Lung (tissue), 12 donors: ENCODE measurements around the gene ARHGDIA. TPM values are rescaled to one million over a fixed set of nuclear protein-coding genes. Genes with fewer than 3 reads are reported as not detected.
A peak's percentile ranks its signal among the peaks of the same experiment; 100 is the strongest.

Experiments
- ATAC-seq: fragments of 200-7000 bp; cut with Tn5 transposase; one replicate; pipeline ENCODE4 v1.9.1; 2020; ENCODE audit warnings: moderate number of reproducible peaks; ENCODE audit not compliant: insufficient read depth, low FRiP score
- DNase-seq, 3 donors: peaks; one replicate each; pipeline ENCODE4 v3.0.0-alpha.2; 2013 to 2017
- H3K27ac ChIP-seq, 2 donors: one replicate each; pipeline ENCODE4 v1.5.1; 2013; ENCODE audit warnings: mild to moderate bottlenecking in 2 of 2, moderate library complexity in 2 of 2, control low read depth in 1 of 2, inconsistent platforms in 1 of 2, low read depth in 1 of 2, low read length in 1 of 2
- H3K27me3 ChIP-seq, 3 donors: one replicate each; pipeline ENCODE4 v1.5.1; 2013; ENCODE audit warnings: low read length in 2 of 3; ENCODE audit not compliant: control insufficient read depth in 3 of 3, insufficient read depth in 3 of 3
- H3K36me3 ChIP-seq, 4 donors: one replicate each; pipeline ENCODE4 v1.5.1; 2013; ENCODE audit warnings: low read length in 4 of 4, mild to moderate bottlenecking in 1 of 4, moderate library complexity in 1 of 4; ENCODE audit not compliant: control insufficient read depth in 4 of 4, insufficient read depth in 4 of 4
- H3K4me1 ChIP-seq, 5 donors: one replicate each; pipeline ENCODE4 v1.5.1; 2013; ENCODE audit warnings: low read length in 5 of 5, mild to moderate bottlenecking in 2 of 5, moderate library complexity in 1 of 5; ENCODE audit not compliant: control insufficient read depth in 5 of 5, insufficient read depth in 5 of 5
- H3K4me3 ChIP-seq: one replicate; pipeline ENCODE4 v1.5.1; 2013; ENCODE audit warnings: mild to moderate bottlenecking, control low read depth, moderate library complexity
- H3K9ac ChIP-seq, 2 donors: one replicate each; pipeline ENCODE4 v1.5.1; 2013; ENCODE audit warnings: low read length in 2 of 2, control low read depth in 1 of 2; ENCODE audit not compliant: insufficient read depth in 1 of 2
- H3K9me3 ChIP-seq, 4 donors: one replicate each; pipeline ENCODE4 v1.5.1; 2013; ENCODE audit warnings: low read length in 3 of 4, mild to moderate bottlenecking in 1 of 4, moderate library complexity in 1 of 4; ENCODE audit not compliant: control insufficient read depth in 4 of 4, insufficient read depth in 3 of 4
- WGBS, 2 donors: extraction: QIAGEN DNeasy Blood & Tissue Kit; methylation state at CpG; one replicate each; pipeline ENCODE4 v1.1.7; 2013; 5-methylcytosine and 5-hydroxymethylcytosine counted together
- polyA plus RNA-seq, 2 donors: library from polyadenylated mRNA; stranded (reverse); fragments of 200-250 nt; gene quantifications; one replicate each; pipeline ENCODE4 v1.2.1, GENCODE V29; 2013
- total RNA-seq, 2 donors: library from RNA; depleted of rRNA in 1 of 2; stranded (reverse); fragments of >200 nt in 1 of 2; gene quantifications; one replicate each; pipeline ENCODE4 v1.2.1, GENCODE V29; 2014 to 2021
- TF ChIP-seq, protein P1 (sequence below): IDR thresholded peaks from 2 replicates; pipeline ENCODE4 v1.5.1; 2012; ENCODE audit warnings: mild to moderate bottlenecking; ENCODE audit errors: control extremely low read depth, extremely low read depth
- donor health status: control.
- donor health status: control.
- donor health status: Bipolar disorder and iron deficiency.
- donor health status: healthy.
- donor health status: DM: yes; HTN: yes; CAD: no.

Gene ARHGDIA
- total and polyA plus RNA-seq, 4 donors: 118 to 558 (median 396) TPM

DNA sequence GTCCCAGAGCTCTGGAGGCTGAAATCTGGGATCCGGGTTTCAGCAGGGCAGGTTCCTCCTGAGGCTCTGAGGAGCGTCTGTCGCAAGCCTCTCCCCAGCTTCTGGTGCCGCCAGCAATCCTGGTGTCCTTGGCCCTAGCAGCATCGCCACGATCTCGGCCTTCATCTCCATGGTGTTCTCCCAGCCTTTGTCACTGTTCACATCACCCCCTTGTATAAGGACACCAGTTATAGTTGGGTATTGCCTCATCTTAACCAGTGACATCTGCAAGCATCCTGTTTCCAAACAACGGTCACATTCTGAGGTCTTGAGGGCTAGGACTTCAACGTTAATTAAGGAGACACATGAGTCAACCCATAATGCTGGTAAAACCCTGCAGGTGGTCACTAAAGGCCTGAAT is 33.5 kb downstream of the ARHGDIA start:
- peak overlapping the region in 1 of 2 donors; percentile 60 for H3K27ac ChIP-seq
- ATAC-seq: no peak
- WGBS, 2 donors: 34 to 69% methylated on average over 9 of the region's 9 CpGs
- TF ChIP-seq, protein P1, sequence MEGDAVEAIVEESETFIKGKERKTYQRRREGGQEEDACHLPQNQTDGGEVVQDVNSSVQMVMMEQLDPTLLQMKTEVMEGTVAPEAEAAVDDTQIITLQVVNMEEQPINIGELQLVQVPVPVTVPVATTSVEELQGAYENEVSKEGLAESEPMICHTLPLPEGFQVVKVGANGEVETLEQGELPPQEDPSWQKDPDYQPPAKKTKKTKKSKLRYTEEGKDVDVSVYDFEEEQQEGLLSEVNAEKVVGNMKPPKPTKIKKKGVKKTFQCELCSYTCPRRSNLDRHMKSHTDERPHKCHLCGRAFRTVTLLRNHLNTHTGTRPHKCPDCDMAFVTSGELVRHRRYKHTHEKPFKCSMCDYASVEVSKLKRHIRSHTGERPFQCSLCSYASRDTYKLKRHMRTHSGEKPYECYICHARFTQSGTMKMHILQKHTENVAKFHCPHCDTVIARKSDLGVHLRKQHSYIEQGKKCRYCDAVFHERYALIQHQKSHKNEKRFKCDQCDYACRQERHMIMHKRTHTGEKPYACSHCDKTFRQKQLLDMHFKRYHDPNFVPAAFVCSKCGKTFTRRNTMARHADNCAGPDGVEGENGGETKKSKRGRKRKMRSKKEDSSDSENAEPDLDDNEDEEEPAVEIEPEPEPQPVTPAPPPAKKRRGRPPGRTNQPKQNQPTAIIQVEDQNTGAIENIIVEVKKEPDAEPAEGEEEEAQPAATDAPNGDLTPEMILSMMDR: no peak
- no peaks in the 10 kb centered on the region for H3K27me3 ChIP-seq
- H3K9me3 ChIP-seq: no peaks in the 10 kb centered on the region
- H3K36me3 ChIP-seq: peaks cover 0 to 6% (median under 1%) of the 10 kb centered on the region in 4 donors
- H3K9ac ChIP-seq: no peak overlapping the region
- no peak overlapping the region for H3K4me3 ChIP-seq
- no peak for DNase-seq
- peaks cover 0 to 9% (median 4%) of the 10 kb centered on the region in 5 donors for H3K4me1 ChIP-seq

DNA sequence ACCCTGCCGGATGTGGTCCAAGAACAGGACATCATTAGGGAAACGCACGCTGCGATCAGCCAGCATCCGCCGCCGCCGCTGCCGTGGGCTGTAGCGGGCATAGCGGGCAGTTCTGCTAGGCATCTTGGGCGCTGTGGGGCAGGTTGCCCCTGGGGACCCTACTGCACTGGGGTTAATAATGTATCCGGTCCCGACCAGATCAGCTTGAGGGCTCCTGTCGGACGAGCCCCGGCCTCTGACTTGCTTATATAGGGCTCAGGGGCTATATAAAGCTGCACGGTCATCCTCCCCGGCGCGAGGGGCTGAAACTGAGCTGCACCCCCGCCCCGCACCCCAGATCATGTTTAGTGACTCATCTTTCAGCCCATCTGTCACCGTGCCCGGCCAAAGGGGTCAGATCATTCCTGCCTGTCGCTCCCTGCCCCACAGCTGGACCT is 36.3 kb downstream of the ARHGDIA start, which contains the start of gene PPP1R27:
Gene PPP1R27 (minus strand): TSS at position 220 of the 437 bp plus-strand sequence. CDS start 97 bp downstream, at position 123.
- DNase-seq: no peak

DNA sequence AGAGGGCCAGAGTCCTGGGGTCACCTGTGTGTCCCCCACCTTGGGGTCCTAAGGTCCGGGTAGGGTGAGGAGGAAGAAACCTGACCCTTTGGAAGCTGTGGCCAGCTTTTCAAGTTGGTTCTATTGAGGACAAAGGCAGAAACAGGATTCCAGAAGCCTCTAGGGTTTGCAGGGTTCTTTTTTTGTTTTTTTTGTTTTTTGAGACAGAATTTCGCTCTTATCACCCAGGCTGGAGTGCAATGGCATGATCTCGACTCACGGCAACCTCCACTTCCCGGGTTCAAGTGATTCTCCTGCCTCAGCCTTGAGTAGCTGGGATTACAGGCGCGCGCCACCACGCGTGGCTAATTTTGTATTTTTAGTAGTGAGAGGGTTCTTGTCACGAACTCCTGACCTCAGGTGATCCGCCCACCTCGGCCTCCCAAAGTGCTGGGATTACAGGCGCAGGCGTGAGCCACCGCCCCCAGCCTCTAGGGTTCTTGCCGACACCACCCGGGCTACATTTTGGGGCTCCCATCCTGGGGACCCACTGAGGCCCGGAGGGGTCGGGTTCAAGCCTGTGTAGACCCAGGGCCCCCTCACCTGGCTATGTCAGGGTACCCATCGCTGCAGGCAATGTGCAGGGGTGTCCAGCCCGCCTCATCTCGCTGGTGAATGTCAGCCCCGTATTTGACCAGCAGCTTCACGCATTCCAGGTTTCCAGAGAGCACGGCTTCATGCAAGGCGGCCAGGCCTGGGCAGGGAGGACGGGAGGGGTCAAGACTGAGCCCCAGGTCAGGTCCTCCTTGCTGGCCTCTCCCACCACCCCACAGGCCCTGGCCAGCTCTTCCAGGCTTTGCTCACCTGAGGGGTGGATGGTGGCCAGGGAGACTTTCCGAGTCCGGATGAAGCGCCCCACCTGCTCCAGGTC is 37.0 kb downstream of the ARHGDIA start:
- TF ChIP-seq, protein P1: no peak
- peak overlapping the region; percentile 89 to 95 for H3K27ac ChIP-seq
- no peaks in the 10 kb centered on the region for H3K9me3 ChIP-seq
- H3K9ac ChIP-seq: peak overlapping the region; percentile 77 to 91
- peak in 1 of 3 donors; percentile 9 for DNase-seq
- no peak for ATAC-seq
- H3K4me3 ChIP-seq: peak overlapping the region; percentile 58
- 82 to 90% methylated on average over 31 of the region's 31 CpGs for WGBS, 2 donors
- no peaks in the 10 kb centered on the region for H3K27me3 ChIP-seq
- H3K36me3 ChIP-seq: peaks cover 0 to 5% (median 0%) of the 10 kb centered on the region in 4 donors
- peaks cover 0 to 17% (median 11%) of the 10 kb centered on the region in 5 donors for H3K4me1 ChIP-seq

More for the DNA sequence above, 36.3 kb downstream of the ARHGDIA start, which contains the start of gene PPP1R27:
- 92 to 93% methylated on average over 26 of the region's 26 CpGs for WGBS, 2 donors
- H3K9me3 ChIP-seq: no peaks in the 10 kb centered on the region
- H3K27ac ChIP-seq: peak within 1 kb of the TSS; percentile 89 to 95
- H3K36me3 ChIP-seq: peaks cover 0 to 3% (median 0%) of the 10 kb centered on the region in 4 donors
- peak within 1 kb of the TSS; percentile 77 to 91 for H3K9ac ChIP-seq
- peaks cover 0 to 17% (median 11%) of the 10 kb centered on the region in 5 donors for H3K4me1 ChIP-seq
- ATAC-seq: no peak
- TF ChIP-seq, protein P1: no peak
- no peaks in the 10 kb centered on the region for H3K27me3 ChIP-seq
- H3K4me3 ChIP-seq: no peak within 1 kb of the TSS
